Measurements from ENCODE around the gene RAD50.
"Not testable (repeated sequence)": the region's sequence is repeated elsewhere in the genome, so short reads cannot be mapped to it uniquely, and the experiment has no call there.

Gene RAD50

GRCh38 chr5:132559383-132560060, 2.7 kb downstream of the RAD50 start:
- DNase-seq: no peak

- no peak for DNase-seq
Measured at GRCh38 chr5:132561601-132562000, 4.8 kb downstream of the RAD50 start.

- not testable (repeated sequence) for DNase-seq
Measured at GRCh38 chr5:132564555-132564954, 7.8 kb downstream of the RAD50 start.

- DNase-seq: no peak
Measured at GRCh38 chr5:132566657-132567056, 9.9 kb downstream of the RAD50 start.

GRCh38 chr5:132576123-132576522, 19.3 kb downstream of the RAD50 start:
- no peak for DNase-seq

GRCh38 chr5:132584560-132584959, 27.8 kb downstream of the RAD50 start:
- not testable (repeated sequence) for DNase-seq

GRCh38 chr5:132586063-132586462, 29.3 kb downstream of the RAD50 start:
- DNase-seq: no peak

- no peak for DNase-seq
Measured at GRCh38 chr5:132589467-132589866, 32.7 kb downstream of the RAD50 start.

- DNase-seq: no peak
Measured at GRCh38 chr5:132591145-132591544, 34.4 kb downstream of the RAD50 start.

- no peak for DNase-seq
Measured at GRCh38 chr5:132592521-132592920, 35.7 kb downstream of the RAD50 start.

GRCh38 chr5:132594170-132594569, 37.4 kb downstream of the RAD50 start:
- no peak for DNase-seq

GRCh38 chr5:132595624-132596023, 38.8 kb downstream of the RAD50 start:
- DNase-seq: no peak

- no peak for DNase-seq
Measured at GRCh38 chr5:132601071-132601728, 44.4 kb downstream of the RAD50 start.

GRCh38 chr5:132607095-132607494, 50.3 kb downstream of the RAD50 start:
- DNase-seq: no peak

GRCh38 chr5:132608107-132608506, 51.3 kb downstream of the RAD50 start:
- no peak for DNase-seq

- no peak for DNase-seq
Measured at GRCh38 chr5:132611965-132612364, 55.2 kb downstream of the RAD50 start.

GRCh38 chr5:132612846-132613245, 56.1 kb downstream of the RAD50 start:
- DNase-seq: no peak

GRCh38 chr5:132621699-132622098, 64.9 kb downstream of the RAD50 start:
- DNase-seq: no peak

- DNase-seq: no peak
Measured at GRCh38 chr5:132622608-132623007, 65.8 kb downstream of the RAD50 start.

GRCh38 chr5:132627470-132627869, 70.7 kb downstream of the RAD50 start:
- no peak for DNase-seq

- DNase-seq: no peak
Measured at GRCh38 chr5:132628814-132629213, 72.0 kb downstream of the RAD50 start.

GRCh38 chr5:132629230-132629944, 72.6 kb downstream of the RAD50 start:
- no peak for DNase-seq

GRCh38 chr5:132633587-132633986, 76.8 kb downstream of the RAD50 start:
- not testable (repeated sequence) for DNase-seq

- no peak for DNase-seq
Measured at GRCh38 chr5:132635873-132636272, 79.1 kb downstream of the RAD50 start.
